Umbilical cord (tissue), 2 donors: Measurements from ENCODE around the gene TAF1C. TPM values are rescaled to one million over a fixed set of nuclear protein-coding genes. Genes with fewer than 3 reads are reported as not detected.

Source experiments
- DNase-seq: peaks from one replicate; pipeline ENCODE4 v3.0.0-alpha.2; 2015; ENCODE audit warnings: low spot score
- total RNA-seq: library from RNA; depleted of rRNA; stranded (reverse); fragments of >200 nt; gene quantifications from one replicate; pipeline ENCODE4 v1.2.3, GENCODE V29; 2014; ENCODE audit warnings: low replicate concordance; ENCODE audit not compliant: insufficient read depth

Gene TAF1C
- total RNA-seq, 1 donor from 2014 or later, result 9.4 TPM

DNA sequence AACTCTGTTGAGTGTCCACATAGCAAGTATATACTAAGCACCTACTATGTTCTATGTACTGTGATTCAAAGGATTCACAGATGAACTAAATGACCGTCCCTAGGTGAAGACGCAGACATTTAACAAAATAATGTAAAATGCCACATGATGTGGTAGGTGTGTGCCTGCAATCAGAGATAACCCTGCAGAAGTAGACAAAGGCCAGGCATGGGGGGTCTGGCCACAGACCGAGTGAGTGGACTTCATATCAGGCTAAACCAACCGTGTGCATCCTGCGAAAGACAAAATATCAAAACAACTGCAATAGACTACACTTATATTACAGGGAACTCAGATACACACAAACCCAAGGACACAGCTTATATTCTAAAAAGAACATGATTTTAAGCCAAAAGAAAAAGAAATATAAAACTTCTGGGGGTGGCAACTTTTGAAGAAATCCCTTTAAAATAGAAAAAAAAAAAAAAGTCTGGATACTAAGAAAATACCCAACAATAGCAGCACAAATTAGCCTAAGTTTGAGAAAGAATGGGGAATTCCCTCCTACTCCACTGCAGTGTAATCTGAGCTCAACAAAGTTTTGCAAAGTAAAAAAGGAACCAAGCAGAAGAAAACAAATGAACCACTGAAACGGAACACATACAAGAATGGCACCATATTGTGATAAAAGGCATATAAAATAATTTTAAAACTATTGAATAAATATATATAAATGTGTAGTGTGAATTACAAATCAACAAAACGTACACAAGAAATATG is 54.2 kb downstream of the TAF1C start:
- no peak for DNase-seq

DNA sequence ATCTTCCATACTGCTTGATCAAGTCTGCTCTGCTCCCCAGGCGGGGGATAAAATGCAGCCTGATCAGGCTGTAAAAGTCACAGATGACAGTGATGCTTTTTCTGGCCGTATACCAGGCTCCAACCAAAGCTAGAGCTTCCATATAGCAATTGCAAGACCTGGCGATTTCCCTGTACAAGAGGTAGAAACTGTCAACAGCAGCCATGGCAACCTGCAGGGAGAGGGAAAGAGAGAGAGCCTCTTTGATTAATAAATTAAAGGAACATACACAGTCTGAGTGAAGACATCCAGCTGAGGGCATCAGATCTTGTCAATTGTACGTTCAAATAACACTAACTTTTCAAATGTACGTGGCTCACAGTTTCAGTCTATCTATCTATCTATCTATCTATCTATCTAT is 55.7 kb downstream of the TAF1C start:
- no peak for DNase-seq

Other genes with a start within 250 kb of the TAF1C start
- not detected for gene OSGIN1, start 233.8 kb downstream of the TAF1C start, total RNA-seq
- gene NECAB2, start 218.8 kb downstream of the TAF1C start, total RNA-seq, result 6.5 TPM
- gene SLC38A8, start 144.3 kb downstream of the TAF1C start, total RNA-seq, result not detected
- 116 TPM for gene MBTPS1, start 70.1 kb downstream of the TAF1C start, total RNA-seq
- gene HSDL1, start 41.9 kb downstream of the TAF1C start, total RNA-seq, result 22.9 TPM
- 1.7 TPM for gene DNAAF1, start 41.7 kb downstream of the TAF1C start, total RNA-seq
- gene ADAD2, start 4.1 kb upstream of the TAF1C start, total RNA-seq, result not detected
- gene KCNG4, start 53.0 kb upstream of the TAF1C start, total RNA-seq, result 0.72 TPM
- 334 TPM for gene WFDC1, start 107.8 kb upstream of the TAF1C start, total RNA-seq
- 1.7 TPM for gene ATP2C2, start 181.5 kb upstream of the TAF1C start, total RNA-seq